NB4 (cell line): ENCODE results near the gene SETDB2.
A peak's percentile ranks its signal among the peaks of the same experiment; 100 is the strongest.

ENCODE experiments used
- DNase-seq: peaks from one replicate; pipeline ENCODE4 v3.0.0; 2010; ENCODE audit warnings: low read depth
- H3K4me3 ChIP-seq: one replicate; pipeline ENCODE4 v1.5.1; 2011; ENCODE audit warnings: mild to moderate bottlenecking, low read depth, low read length, moderate library complexity
- MAX ChIP-seq: IDR thresholded peaks from 2 replicates; pipeline ENCODE4 v1.6.1; 2011; ENCODE audit warnings: low read depth, low read length
- MYC ChIP-seq: IDR thresholded peaks from 2 replicates; pipeline ENCODE4 v1.6.1; 2011; ENCODE audit warnings: low read depth, low read length
- POLR2A ChIP-seq: IDR thresholded peaks from 2 replicates; pipeline ENCODE4 v1.6.1; 2011; ENCODE audit warnings: mild to moderate bottlenecking; ENCODE audit not compliant: insufficient read length; ENCODE audit errors: extremely low read depth
- TF ChIP-seq, protein P1 (sequence below): IDR thresholded peaks from one replicate; pipeline ENCODE4 v1.5.1; 2012; ENCODE audit warnings: low read depth, low read length

SETDB2 gene

GRCh38 chr13:49524740-49525501 is 80.8 kb downstream of the SETDB2 start:
- TF ChIP-seq MYC, result no peak
- TF ChIP-seq, protein P1, sequence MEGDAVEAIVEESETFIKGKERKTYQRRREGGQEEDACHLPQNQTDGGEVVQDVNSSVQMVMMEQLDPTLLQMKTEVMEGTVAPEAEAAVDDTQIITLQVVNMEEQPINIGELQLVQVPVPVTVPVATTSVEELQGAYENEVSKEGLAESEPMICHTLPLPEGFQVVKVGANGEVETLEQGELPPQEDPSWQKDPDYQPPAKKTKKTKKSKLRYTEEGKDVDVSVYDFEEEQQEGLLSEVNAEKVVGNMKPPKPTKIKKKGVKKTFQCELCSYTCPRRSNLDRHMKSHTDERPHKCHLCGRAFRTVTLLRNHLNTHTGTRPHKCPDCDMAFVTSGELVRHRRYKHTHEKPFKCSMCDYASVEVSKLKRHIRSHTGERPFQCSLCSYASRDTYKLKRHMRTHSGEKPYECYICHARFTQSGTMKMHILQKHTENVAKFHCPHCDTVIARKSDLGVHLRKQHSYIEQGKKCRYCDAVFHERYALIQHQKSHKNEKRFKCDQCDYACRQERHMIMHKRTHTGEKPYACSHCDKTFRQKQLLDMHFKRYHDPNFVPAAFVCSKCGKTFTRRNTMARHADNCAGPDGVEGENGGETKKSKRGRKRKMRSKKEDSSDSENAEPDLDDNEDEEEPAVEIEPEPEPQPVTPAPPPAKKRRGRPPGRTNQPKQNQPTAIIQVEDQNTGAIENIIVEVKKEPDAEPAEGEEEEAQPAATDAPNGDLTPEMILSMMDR, result no peak
- TF ChIP-seq MAX, result no peak
- no peak for TF ChIP-seq POLR2A
- no peak for DNase-seq
- H3K4me3 ChIP-seq, result no peak overlapping the region

DNA sequence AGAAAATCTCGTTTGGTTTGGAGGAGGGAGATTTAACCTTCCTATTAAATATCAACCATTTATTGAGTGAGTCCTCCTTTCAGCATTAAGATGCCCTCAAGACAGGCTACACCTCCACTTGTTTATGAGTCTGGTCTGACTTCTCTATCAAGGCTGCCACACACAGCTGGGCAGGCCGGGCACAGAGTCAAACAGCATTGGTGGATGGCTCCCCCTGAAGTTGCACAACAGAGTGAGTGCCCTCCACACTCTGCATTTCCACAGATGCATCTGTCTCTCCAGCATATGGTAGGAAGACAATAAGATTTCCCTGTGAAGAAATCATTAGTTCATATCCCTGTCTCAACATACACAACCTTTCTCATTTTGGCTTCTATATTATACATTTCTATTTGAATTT is 83.0 kb downstream of the SETDB2 start:
- TF ChIP-seq POLR2A (no peak), MAX (no peak), MYC (no peak)
- TF ChIP-seq, protein P1, result no peak

DNA sequence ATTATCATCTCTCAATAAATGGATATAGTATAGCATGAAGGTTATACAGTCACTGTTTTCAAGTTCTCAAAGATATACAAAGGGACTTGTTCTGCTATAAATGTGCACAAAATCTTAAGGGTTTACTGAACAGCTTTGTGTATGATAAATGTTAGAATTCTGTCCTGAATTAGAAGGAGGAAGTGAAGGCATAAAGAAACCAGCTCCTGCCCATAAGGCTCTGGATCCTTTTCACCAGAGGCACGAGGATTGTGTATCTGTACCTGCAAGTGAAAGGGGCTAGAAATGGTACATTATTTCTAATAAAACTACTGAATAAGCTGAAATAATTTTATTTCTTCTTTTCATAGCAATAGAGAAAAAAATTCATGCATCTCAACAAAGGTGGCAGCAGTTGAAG is 84.1 kb downstream of the SETDB2 start:
- no peak overlapping the region for H3K4me3 ChIP-seq
- DNase-seq, result no peak
- TF ChIP-seq MAX (no peak), MYC (no peak), POLR2A (no peak)
- TF ChIP-seq, protein P1, result no peak

More for the DNA sequence above, 83.0 kb downstream of the SETDB2 start:
- peak; percentile 42 for DNase-seq
- H3K4me3 ChIP-seq, result no peak overlapping the region

DNA sequence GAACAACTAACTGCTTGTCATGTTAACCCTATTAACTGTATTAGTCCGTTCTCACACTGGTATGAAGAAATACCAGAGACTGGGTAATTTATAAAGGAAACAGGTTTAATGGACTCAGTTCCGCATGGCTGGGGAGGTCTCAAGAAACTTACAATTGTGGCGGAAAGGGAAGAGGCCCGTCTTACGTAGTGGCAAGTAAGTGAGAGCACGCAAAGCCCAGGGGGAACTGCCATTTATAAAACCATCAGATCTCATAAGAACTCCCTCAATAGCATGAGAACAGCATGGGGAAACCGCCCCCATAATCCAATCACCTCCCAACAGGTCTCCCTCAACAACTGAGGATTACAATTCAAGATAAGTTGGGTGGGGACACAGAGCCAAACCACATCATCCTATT is 86.4 kb downstream of the SETDB2 start:
- H3K4me3 ChIP-seq, result no peak overlapping the region
- TF ChIP-seq, protein P1, result no peak
- TF ChIP-seq POLR2A (no peak), MYC (no peak), MAX (no peak)
- no peak for DNase-seq

- H3K4me3 ChIP-seq, result no peak overlapping the region
- DNase-seq, result no peak
- TF ChIP-seq, protein P1, result no peak
- TF ChIP-seq MAX, result no peak
- TF ChIP-seq MYC, result no peak
- no peak for TF ChIP-seq POLR2A
Measured at GRCh38 chr13:49532593-49532992, 88.5 kb downstream of the SETDB2 start.
